SK-N-SH (cell line): Measurements from ENCODE around the gene BMPR1A. TPM values are rescaled to one million over a fixed set of nuclear protein-coding genes. Genes with fewer than 3 reads are reported as not detected.

Experiments used
- CTCF ChIA-PET: fragments of 300-600, 350-600 bp; formaldehyde crosslinking; extraction: SDS; loops from one replicate; lab custom pipeline; 2021; lab: Yijun Ruan, JAX
- POLR2A ChIA-PET: fragments of 350-600 bp; sonication (Branson Sonifier 250); formaldehyde crosslinking; extraction: SDS; loops from one replicate; lab custom pipeline; 2020; ENCODE audit warnings: antibody characterized with exemption, inconsistent platforms; lab: Yijun Ruan, JAX
- DNase-seq: peaks from one replicate; pipeline ENCODE4 v3.0.0; 2012
- H2AFZ ChIP-seq: fragments of 200-600 bp; sonication (generic); 2 replicates; pipeline ENCODE4 v1.8.1; 2016; ENCODE audit warnings: antibody characterized with exemption, mild to moderate bottlenecking, low read depth
- H3F3A ChIP-seq: fragments of 200-600 bp; sonication (generic); replicated peaks from 2 replicates; pipeline ENCODE3; 2016; ENCODE audit warnings: antibody characterized with exemption, mild to moderate bottlenecking; ENCODE audit not compliant: insufficient read depth
- H3K27ac ChIP-seq, 2 experiments: fragments of 200-500 bp in 1 of 2; fragments of 200-600 bp in 1 of 2; sonication (Bioruptor generic) in 1 of 2; sonication (generic), shearing (Covaris generic) in 1 of 2; 2 replicates each; pipeline versions ENCODE4 v1.5.1 to v1.6.1; 2014 to 2016; ENCODE audit warnings: low read depth in 2 of 2, inconsistent platforms in 1 of 2, low read length in 1 of 2, mild to moderate bottlenecking in 1 of 2, mixed read lengths in 1 of 2
- H3K27me3 ChIP-seq: fragments of 200-600 bp; sonication (generic), shearing (Covaris generic); 2 replicates; pipeline ENCODE4 v1.6.1; 2016; ENCODE audit warnings: mixed run types; ENCODE audit not compliant: insufficient read depth
- H3K36me3 ChIP-seq, 2 experiments: fragments of 200-500 bp in 1 of 2; fragments of 200-600 bp in 1 of 2; sonication (Bioruptor generic) in 1 of 2; sonication (generic) in 1 of 2; replicated peaks in 1 of 2; 2 replicates each; pipeline versions ENCODE3 to v1.5.1; 2014 to 2016; ENCODE audit warnings: low read length in 1 of 2, mild to moderate bottlenecking in 1 of 2; ENCODE audit not compliant: insufficient read depth in 2 of 2, control insufficient read depth in 1 of 2
- H3K4me1 ChIP-seq, 2 experiments: fragments of 200-500 bp in 1 of 2; fragments of 200-600 bp in 1 of 2; sonication (Bioruptor generic) in 1 of 2; sonication (generic), shearing (Covaris generic) in 1 of 2; 2 replicates each; pipeline versions ENCODE4 v1.5.1 to v1.6.1; 2014 to 2016; ENCODE audit warnings: low read depth in 1 of 2, low read length in 1 of 2, mixed run types in 1 of 2; ENCODE audit not compliant: insufficient read depth in 2 of 2, control insufficient read depth in 1 of 2
- H3K4me2 ChIP-seq: fragments of 200-600 bp; sonication (generic), shearing (Covaris generic); 2 replicates; pipeline ENCODE4 v1.6.1; 2017; ENCODE audit warnings: mixed run types
- H3K4me3 ChIP-seq, 2 experiments: fragments of 200-500 bp in 1 of 2; fragments of 200-600 bp in 1 of 2; sonication (Bioruptor generic) in 1 of 2; sonication (generic), shearing (Covaris generic) in 1 of 2; 2 replicates each; pipeline versions ENCODE4 v1.5.1 to v1.8.1; 2014 to 2016; ENCODE audit warnings: low read depth in 2 of 2, inconsistent platforms in 1 of 2, low read length in 1 of 2, mild to moderate bottlenecking in 1 of 2, mixed read lengths in 1 of 2, moderate library complexity in 1 of 2
- H3K79me2 ChIP-seq: fragments of 200-600 bp; sonication (generic); 2 replicates; pipeline ENCODE4 v1.8.1; 2017; ENCODE audit warnings: mild to moderate bottlenecking; ENCODE audit not compliant: insufficient read depth
- H3K9ac ChIP-seq: fragments of 200-600 bp; sonication (generic); 2 replicates; pipeline ENCODE4 v1.6.1; 2017; ENCODE audit warnings: mixed run types
- H3K9me2 ChIP-seq: fragments of 200-600 bp; sonication (generic); 2 replicates; pipeline ENCODE4 v1.6.1; 2017; ENCODE audit warnings: mixed run types
- H3K9me3 ChIP-seq: fragments of 200-600 bp; sonication (generic); 2 replicates; pipeline ENCODE4 v1.6.1; 2017; ENCODE audit warnings: mixed run types, mild to moderate bottlenecking, moderate library complexity
- H4K20me1 ChIP-seq: fragments of 200-600 bp; sonication (generic); 2 replicates; pipeline ENCODE4 v1.6.1; 2017; ENCODE audit warnings: mild to moderate bottlenecking, mixed run types; ENCODE audit not compliant: insufficient read depth
- CHD2 ChIP-seq: fragments of 150-350 bp; IDR thresholded peaks from 2 replicates; pipeline ENCODE4 v1.6.1; 2018; ENCODE audit warnings: low read length; ENCODE audit not compliant: partially characterized antibody
- CTCF ChIP-seq: fragments of 200-600 bp; sonication (generic); IDR thresholded peaks from 2 replicates; pipeline ENCODE4 v1.6.1; 2017; ENCODE audit warnings: antibody characterized with exemption, mild to moderate bottlenecking, moderate library complexity
- ELF1 ChIP-seq: IDR thresholded peaks from 2 replicates; pipeline ENCODE4 v1.4.0; 2012
- EZH2phosphoT487 ChIP-seq: fragments of 200-600 bp; sonication (generic); IDR thresholded peaks from 2 replicates; pipeline ENCODE4 v1.6.1; 2017; ENCODE audit warnings: low read depth, mixed run types, mild to moderate bottlenecking, antibody characterized with exemption, moderate library complexity, borderline replicate concordance
- FOXJ3 ChIP-seq: sonication (generic); formaldehyde crosslinking; IDR thresholded peaks from 2 replicates; pipeline ENCODE4 v1.5.1; 2020; ENCODE audit warnings: mild to moderate bottlenecking, missing genetic modification reagents
- GABPA ChIP-seq: IDR thresholded peaks from 2 replicates; pipeline ENCODE4 v1.4.0; 2012; ENCODE audit warnings: low read depth, mild to moderate bottlenecking
- JUND ChIP-seq: IDR thresholded peaks from 2 replicates; pipeline ENCODE4 v1.4.0; 2012
- MAX ChIP-seq: IDR thresholded peaks from 2 replicates; pipeline ENCODE4 v1.4.0; 2012; ENCODE audit warnings: low read depth
- MEF2A ChIP-seq: IDR thresholded peaks from 2 replicates; pipeline ENCODE4 v1.4.0; 2012; ENCODE audit warnings: low read depth, borderline replicate concordance
- MXI1 ChIP-seq: IDR thresholded peaks from 2 replicates; pipeline ENCODE4 v1.6.1; 2012; ENCODE audit warnings: mild to moderate bottlenecking, low read depth, low read length, improper control_type of control experiment
- NRF1 ChIP-seq: IDR thresholded peaks from 2 replicates; pipeline ENCODE4 v1.6.1; 2012; ENCODE audit warnings: low read depth, mild to moderate bottlenecking, low read length
- RAD21 ChIP-seq: IDR thresholded peaks from 2 replicates; pipeline ENCODE4 v1.6.1; 2012; ENCODE audit warnings: mild to moderate bottlenecking, low read length
- RCOR1 ChIP-seq: fragments of 150-350 bp; IDR thresholded peaks from 2 replicates; pipeline ENCODE4 v1.6.1; 2017; ENCODE audit warnings: antibody characterized with exemption, low read length
- REST ChIP-seq: IDR thresholded peaks from 2 replicates; pipeline ENCODE4 v1.6.1; 2012; ENCODE audit warnings: mild to moderate bottlenecking, low read depth, low read length, moderate library complexity
- RFX5 ChIP-seq: IDR thresholded peaks from 2 replicates; pipeline ENCODE4 v1.6.1; 2012; ENCODE audit warnings: mild to moderate bottlenecking, improper control_type of control experiment, low read length
- RXRA ChIP-seq: IDR thresholded peaks from 2 replicates; pipeline ENCODE4 v1.4.0; 2012; ENCODE audit warnings: low read depth, mild to moderate bottlenecking, borderline replicate concordance
- SIN3A ChIP-seq: IDR thresholded peaks from 2 replicates; pipeline ENCODE4 v1.6.1; 2012; ENCODE audit warnings: low read depth, mild to moderate bottlenecking, low read length, moderate library complexity, borderline replicate concordance
- TEAD4 ChIP-seq: IDR thresholded peaks from 2 replicates; pipeline ENCODE4 v1.4.0; 2012; ENCODE audit warnings: mild to moderate bottlenecking, borderline replicate concordance; ENCODE audit not compliant: insufficient read depth
- ZBTB33 ChIP-seq: IDR thresholded peaks from 2 replicates; pipeline ENCODE4 v1.4.0; 2012; ENCODE audit warnings: low read depth, borderline replicate concordance
- WGBS: methylation state at CpG from one replicate; pipeline ENCODE4 v1.1.6; 2017; ENCODE audit warnings: low lambda C conversion rate; 5-methylcytosine and 5-hydroxymethylcytosine counted together
- polyA plus RNA-seq, 3 experiments: library from polyadenylated mRNA; depleted of rRNA; stranded (reverse); fragments of >200 nt; gene quantifications; 2 replicates each; pipeline ENCODE4 v1.2.3, GENCODE V29; 2012

Gene BMPR1A
- polyA plus RNA-seq, 1 of the 3 experiments (the other 2 are of a cell fraction), result 12.7 TPM

- Histone ChIP-seq H3K4me2 (no peak overlapping the region), H2AFZ (no peak overlapping the region), H3K4me1 (peaks cover 3 to 10% of the 10 kb centered on the region in 2 experiments; a peak in 3 of 4 replicates), H3K4me3 (no peak overlapping the region)
- POLR2A ChIA-PET, result no interaction called here
- TF ChIP-seq RAD21 (no peak), RFX5 (no peak), REST (no peak), NRF1 (no peak), MAX (no peak), GABPA (no peak), CTCF (no peak), TEAD4 (no peak), MXI1 (no peak), RCOR1 (no peak), CHD2 (no peak), EZH2phosphoT487 (no peak), RXRA (no peak), SIN3A (no peak), JUND (no peak), FOXJ3 (CRISPR knock-in tag) (no peak), ELF1 (no peak), ZBTB33 (no peak), MEF2A (no peak)
- TF ChIP-seq, all 33 proteins: peak for 0
- Histone ChIP-seq H4K20me1 (no peaks in the 10 kb centered on the region), H3K27me3 (no peaks in the 10 kb centered on the region), H3K9me2 (no peaks in the 10 kb centered on the region), H3K27ac (peak overlapping the region; percentile 11 to 64; a peak in 1 of 4 replicates), H3F3A (peaks cover 29% of the 10 kb centered on the region), H3K9me3 (no peaks in the 10 kb centered on the region), H3K9ac (no peak overlapping the region), H3K79me2 (peaks cover 39% of the 10 kb centered on the region), H3K36me3 (peaks cover 17 to 39% of the 10 kb centered on the region in 2 experiments)
- CTCF ChIA-PET, result interaction anchor here (1.1 to 2.0 kb wide), 2 partner anchors 9 to 196 kb away, joined by 4 to 12 read pairs; no protein-coding TSS in a partner anchor
- DNase-seq, result no peak
- 47% methylated on average over 3 of the region's 3 CpGs for WGBS
These were observed 133.6 kb downstream of the BMPR1A start for GRCh38 chr10:86889997-86890396.
